Muscle layer of colon (tissue), 2 donors: ENCODE data around the gene MFSD6.

Source experiments
- H3K27ac ChIP-seq: one replicate; pipeline ENCODE4 v1.7.0; 2013; ENCODE audit warnings: low read depth, mild to moderate bottlenecking, low read length, moderate library complexity
- H3K27me3 ChIP-seq, 2 donors: one replicate each; pipeline ENCODE4 v1.7.0; 2013; ENCODE audit warnings: low read length in 2 of 2, mild to moderate bottlenecking in 2 of 2; ENCODE audit not compliant: insufficient read depth in 2 of 2, control insufficient read depth in 1 of 2
- H3K36me3 ChIP-seq: one replicate; pipeline ENCODE4 v1.7.0; 2013; ENCODE audit warnings: mild to moderate bottlenecking, low read length; ENCODE audit not compliant: insufficient read depth
- H3K4me1 ChIP-seq: one replicate; pipeline ENCODE4 v1.7.0; 2013; ENCODE audit warnings: mild to moderate bottlenecking, low read length; ENCODE audit not compliant: insufficient read depth
- H3K4me3 ChIP-seq, 2 donors: one replicate each; pipeline ENCODE4 v1.7.0; 2013; ENCODE audit warnings: low read length in 2 of 2, low read depth in 1 of 2, mild to moderate bottlenecking in 1 of 2, moderate library complexity in 1 of 2
- H3K9ac ChIP-seq: one replicate; pipeline ENCODE4 v1.7.0; 2013; ENCODE audit warnings: low read length
- H3K9me3 ChIP-seq: one replicate; pipeline ENCODE4 v1.7.0; 2013; ENCODE audit warnings: mild to moderate bottlenecking, low read length
- donor health status: abdominal sarcoma.
- donor health status: Adenocarcinoma of cecum.

The MFSD6 gene

GRCh38 chr2:190538201-190538600, 130.0 kb downstream of the MFSD6 start:
- Histone ChIP-seq H3K4me3 (no peak overlapping the region), H3K9me3 (peaks cover 9% of the 10 kb centered on the region), H3K27me3 (no peaks in the 10 kb centered on the region)

GRCh38 chr2:190540048-190540447, 131.9 kb downstream of the MFSD6 start:
- Histone ChIP-seq H3K36me3 (no peaks in the 10 kb centered on the region), H3K4me1 (no peaks in the 10 kb centered on the region), H3K9ac (no peak overlapping the region), H3K9me3 (peaks cover 9% of the 10 kb centered on the region), H3K27ac (no peak overlapping the region), H3K27me3 (no peaks in the 10 kb centered on the region), H3K4me3 (no peak overlapping the region)

More at GRCh38 chr2:190538201-190538600, 130.0 kb downstream of the MFSD6 start:
- H3K4me1 ChIP-seq, result peaks cover 7% of the 10 kb centered on the region
- H3K36me3 ChIP-seq, result no peaks in the 10 kb centered on the region
- H3K9ac ChIP-seq, result no peak overlapping the region
- no peak overlapping the region for H3K27ac ChIP-seq

- Histone ChIP-seq H3K36me3 (no peaks in the 10 kb centered on the region), H3K9ac (no peak overlapping the region), H3K27ac (peak overlapping the region; percentile 34), H3K4me1 (no peaks in the 10 kb centered on the region), H3K27me3 (no peaks in the 10 kb centered on the region), H3K4me3 (peak overlapping the region in 1 of 2 donors; percentile 12), H3K9me3 (peaks cover 7% of the 10 kb centered on the region)
These were observed 136.9 kb downstream of the MFSD6 start for GRCh38 chr2:190545093-190545492.

- Histone ChIP-seq H3K4me1 (no peaks in the 10 kb centered on the region), H3K27me3 (no peaks in the 10 kb centered on the region), H3K9me3 (peaks cover under 1% of the 10 kb centered on the region), H3K27ac (peak overlapping the region; percentile 34), H3K4me3 (peak overlapping the region in 1 of 2 donors; percentile 12), H3K9ac (no peak overlapping the region), H3K36me3 (no peaks in the 10 kb centered on the region)
These were observed 137.6 kb downstream of the MFSD6 start for GRCh38 chr2:190545555-190546385.

- Histone ChIP-seq H3K4me1 (no peaks in the 10 kb centered on the region), H3K9ac (no peak overlapping the region), H3K36me3 (no peaks in the 10 kb centered on the region), H3K9me3 (no peaks in the 10 kb centered on the region), H3K27ac (no peak overlapping the region), H3K4me3 (no peak overlapping the region), H3K27me3 (no peaks in the 10 kb centered on the region)
These were observed 138.6 kb downstream of the MFSD6 start for GRCh38 chr2:190546734-190547133.

DNA sequence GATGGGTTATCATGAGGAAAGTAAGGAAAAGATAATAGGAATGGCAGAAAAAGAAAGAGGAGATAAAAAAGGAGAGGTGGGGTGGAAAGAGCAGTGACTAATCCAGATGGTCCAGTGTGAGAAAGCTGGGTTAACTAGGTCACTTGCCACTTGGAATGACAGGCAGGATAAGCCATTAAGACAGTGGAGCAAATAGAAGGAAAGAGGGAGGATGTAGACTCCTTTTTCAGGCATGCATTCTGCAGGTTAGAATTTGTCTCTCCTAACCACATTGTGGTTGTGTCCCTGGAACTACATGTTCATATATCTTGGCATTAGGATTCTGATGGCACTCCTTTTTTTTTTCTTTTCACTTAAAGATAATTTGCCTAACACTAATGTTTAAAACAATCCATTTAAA, 139.7 kb downstream of the MFSD6 start:
- Histone ChIP-seq H3K4me3 (no peak overlapping the region), H3K4me1 (no peaks in the 10 kb centered on the region), H3K36me3 (no peaks in the 10 kb centered on the region), H3K9me3 (no peaks in the 10 kb centered on the region), H3K27ac (no peak overlapping the region), H3K9ac (no peak overlapping the region), H3K27me3 (no peaks in the 10 kb centered on the region)

DNA sequence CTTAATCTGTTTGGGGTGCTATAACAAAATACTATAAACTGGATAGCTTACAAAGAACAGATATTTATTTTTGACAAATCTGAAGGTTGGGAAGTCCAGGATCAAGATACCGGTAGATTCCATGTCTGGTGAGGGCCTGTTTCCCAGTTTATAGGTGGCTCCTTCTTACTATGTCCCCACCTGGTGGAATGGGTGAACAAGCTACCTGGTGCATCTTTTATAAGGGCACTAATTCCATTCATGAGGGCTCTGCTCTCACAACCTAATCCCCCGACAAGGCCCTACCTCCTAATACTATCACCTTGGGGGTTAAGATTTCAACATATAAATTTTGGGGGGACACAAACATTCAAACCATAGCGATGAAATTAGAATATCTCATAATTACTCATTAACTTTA, 142.0 kb downstream of the MFSD6 start:
- H3K36me3 ChIP-seq, result no peaks in the 10 kb centered on the region
- no peak overlapping the region for H3K4me3 ChIP-seq
- no peaks in the 10 kb centered on the region for H3K9me3 ChIP-seq
- H3K27ac ChIP-seq, result no peak overlapping the region
- H3K9ac ChIP-seq, result no peak overlapping the region
- H3K27me3 ChIP-seq, result no peaks in the 10 kb centered on the region
- H3K4me1 ChIP-seq, result no peaks in the 10 kb centered on the region
